Mesothelial cell of epicardium (in vitro differentiated cells): Measurements from ENCODE around the gene DOK6. TPM values are rescaled to one million over a fixed set of nuclear protein-coding genes. Genes with fewer than 3 reads are reported as not detected.

ENCODE experiments used
- DNase-seq, 2 experiments: peaks; one replicate each; pipeline ENCODE4 v3.0.0; 2021; ENCODE audit warnings: low spot score in 2 of 2; ENCODE audit not compliant: unreplicated experiment in 2 of 2
- H3K27ac Mint-ChIP-seq: 2 replicates; pipeline ENCODE4 v1.8.0; 2021; ENCODE audit warnings: mixed read lengths
- H3K27me3 Mint-ChIP-seq: 2 replicates; pipeline ENCODE4 v1.8.0; 2021; ENCODE audit warnings: low read depth, mixed read lengths
- H3K36me3 Mint-ChIP-seq: 2 replicates; pipeline ENCODE4 v1.8.0; 2021; ENCODE audit warnings: mixed read lengths
- H3K4me1 Mint-ChIP-seq: 2 replicates; pipeline ENCODE4 v1.8.0; 2021; ENCODE audit warnings: mixed read lengths
- H3K4me3 Mint-ChIP-seq: 2 replicates; pipeline ENCODE4 v1.8.0; 2021; ENCODE audit warnings: mild to moderate bottlenecking, moderate library complexity, mixed read lengths
- H3K9me3 Mint-ChIP-seq: 2 replicates; pipeline ENCODE4 v1.8.0; 2021; ENCODE audit warnings: mixed read lengths
- CTCF ChIP-seq: fragments of 200-600 bp; sonication (generic); IDR thresholded peaks from one replicate; pipeline ENCODE4 v1.5.0; 2021; ENCODE audit warnings: antibody characterized with exemption; ENCODE audit not compliant: unreplicated experiment
- total RNA-seq: library from RNA; stranded (reverse); gene quantifications from 3 replicates; pipeline ENCODE4 v1.2.1, GENCODE V29; 2021

DOK6 gene
- total RNA-seq, 1 donor from 2014 or later = 4.9 TPM

- no peak for TF ChIP-seq CTCF
- no peak for DNase-seq
- Mint-ChIP-seq H3K27me3 (peaks cover 69% of the 10 kb centered on the region), H3K4me3 (peak overlapping the region; percentile 76), H3K27ac (no peak overlapping the region), H3K36me3 (no peaks in the 10 kb centered on the region), H3K9me3 (no peaks in the 10 kb centered on the region), H3K4me1 (peaks cover 26% of the 10 kb centered on the region)
Observed at GRCh38 chr18:69402533-69402989, 1.9 kb downstream of the DOK6 start.

GRCh38 chr18:69408522-69408921, 7.8 kb downstream of the DOK6 start:
- Mint-ChIP-seq H3K4me3 (no peak overlapping the region), H3K36me3 (no peaks in the 10 kb centered on the region), H3K9me3 (no peaks in the 10 kb centered on the region), H3K27me3 (peaks cover 19% of the 10 kb centered on the region), H3K27ac (no peak overlapping the region), H3K4me1 (peaks cover 12% of the 10 kb centered on the region)
- no peak for DNase-seq
- no peak for TF ChIP-seq CTCF

- Mint-ChIP-seq H3K27me3 (peaks cover 5% of the 10 kb centered on the region), H3K4me1 (peaks cover 11% of the 10 kb centered on the region), H3K4me3 (no peak overlapping the region), H3K9me3 (no peaks in the 10 kb centered on the region), H3K36me3 (no peaks in the 10 kb centered on the region), H3K27ac (no peak overlapping the region)
- TF ChIP-seq CTCF = no peak
- DNase-seq = no peak
Observed at GRCh38 chr18:69411199-69411598, 10.5 kb downstream of the DOK6 start.

- Mint-ChIP-seq H3K4me1 (peaks cover 8% of the 10 kb centered on the region), H3K9me3 (no peaks in the 10 kb centered on the region), H3K27me3 (peaks cover 5% of the 10 kb centered on the region), H3K27ac (no peak overlapping the region), H3K36me3 (no peaks in the 10 kb centered on the region), H3K4me3 (no peak overlapping the region)
- TF ChIP-seq CTCF = no peak
- no peak for DNase-seq
Observed at GRCh38 chr18:69414184-69414583, 13.5 kb downstream of the DOK6 start.

DNA sequence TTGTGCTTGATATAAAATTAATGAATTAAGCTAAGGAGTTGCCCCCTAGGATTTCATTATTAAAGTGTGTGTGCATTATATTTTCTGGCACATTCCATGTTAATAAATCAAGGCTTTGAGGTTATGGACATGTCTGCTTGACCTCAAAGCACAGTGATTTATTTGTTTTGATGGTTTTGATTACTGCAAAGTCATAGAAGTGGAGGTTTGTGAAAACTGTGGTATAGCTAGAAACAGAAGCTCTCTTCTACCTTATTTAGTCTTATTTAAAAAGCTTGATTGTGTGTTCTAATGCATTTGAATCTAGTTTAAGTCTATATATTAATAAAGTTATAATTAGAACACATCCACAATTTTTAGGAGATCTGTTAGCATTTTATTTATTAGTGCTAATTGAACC, 32.2 kb downstream of the DOK6 start:
- H3K4me1 Mint-ChIP-seq = peaks cover 9% of the 10 kb centered on the region
- DNase-seq = no peak
- no peak overlapping the region for H3K4me3 Mint-ChIP-seq
- H3K27ac Mint-ChIP-seq = no peak overlapping the region
- no peak for TF ChIP-seq CTCF
- H3K36me3 Mint-ChIP-seq = peaks cover 2% of the 10 kb centered on the region
- H3K9me3 Mint-ChIP-seq = peaks cover 17% of the 10 kb centered on the region
- H3K27me3 Mint-ChIP-seq = no peaks in the 10 kb centered on the region

DNA sequence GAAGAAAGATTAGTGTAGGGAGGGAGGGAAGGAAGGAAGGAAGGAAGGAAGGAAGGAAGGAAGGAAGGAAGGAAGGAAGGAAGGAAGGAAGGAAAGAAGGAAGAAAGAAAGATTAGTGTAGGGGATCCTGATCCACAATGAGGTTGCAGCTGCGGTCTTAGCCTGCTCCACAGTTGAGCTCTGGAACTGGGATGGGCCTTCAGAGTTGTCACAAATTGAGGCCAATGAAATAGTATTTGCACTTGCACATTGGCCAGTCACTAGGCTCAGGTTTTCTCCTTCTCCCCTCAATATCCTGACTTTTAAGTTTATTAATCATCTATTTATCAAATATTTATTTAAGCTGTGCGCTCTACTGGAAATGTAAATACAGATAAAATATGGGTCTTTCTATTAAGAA, 34.3 kb downstream of the DOK6 start:
- Mint-ChIP-seq H3K4me1 (peaks cover 1% of the 10 kb centered on the region), H3K27ac (no peak overlapping the region), H3K9me3 (peaks cover 38% of the 10 kb centered on the region), H3K36me3 (peaks cover 10% of the 10 kb centered on the region), H3K27me3 (no peaks in the 10 kb centered on the region), H3K4me3 (no peak overlapping the region)
- DNase-seq = no peak
- TF ChIP-seq CTCF = no peak
